ENCODE measurements around the gene WDR4. TPM values are rescaled to one million over a fixed set of nuclear protein-coding genes. Genes with fewer than 3 reads are reported as not detected.
"Not testable (repeated sequence)": the region's sequence is repeated elsewhere in the genome, so short reads cannot be mapped to it uniquely, and the experiment has no call there.

WDR4 gene
- total RNA-seq, 1 donor from 2014 or later: 65.6 TPM

- DNase-seq (ENCODE audit: low spot score): no peak
- Mint-ChIP-seq H3K4me3 (ENCODE audit: low read depth) (no peak overlapping the region), H3K9me3 (no peaks in the 10 kb centered on the region), H3K36me3 (ENCODE audit: low read depth) (peaks cover 71% of the 10 kb centered on the region), H3K4me1 (ENCODE audit: low read depth) (no peaks in the 10 kb centered on the region), H3K27me3 (ENCODE audit: low read depth) (no peaks in the 10 kb centered on the region), H3K27ac (no peak overlapping the region)
- intact Hi-C loops (cut with micrococcal nuclease): no loop called here
Measured at GRCh38 chr21:42847726-42848125, 31.6 kb downstream of the WDR4 start.

DNA sequence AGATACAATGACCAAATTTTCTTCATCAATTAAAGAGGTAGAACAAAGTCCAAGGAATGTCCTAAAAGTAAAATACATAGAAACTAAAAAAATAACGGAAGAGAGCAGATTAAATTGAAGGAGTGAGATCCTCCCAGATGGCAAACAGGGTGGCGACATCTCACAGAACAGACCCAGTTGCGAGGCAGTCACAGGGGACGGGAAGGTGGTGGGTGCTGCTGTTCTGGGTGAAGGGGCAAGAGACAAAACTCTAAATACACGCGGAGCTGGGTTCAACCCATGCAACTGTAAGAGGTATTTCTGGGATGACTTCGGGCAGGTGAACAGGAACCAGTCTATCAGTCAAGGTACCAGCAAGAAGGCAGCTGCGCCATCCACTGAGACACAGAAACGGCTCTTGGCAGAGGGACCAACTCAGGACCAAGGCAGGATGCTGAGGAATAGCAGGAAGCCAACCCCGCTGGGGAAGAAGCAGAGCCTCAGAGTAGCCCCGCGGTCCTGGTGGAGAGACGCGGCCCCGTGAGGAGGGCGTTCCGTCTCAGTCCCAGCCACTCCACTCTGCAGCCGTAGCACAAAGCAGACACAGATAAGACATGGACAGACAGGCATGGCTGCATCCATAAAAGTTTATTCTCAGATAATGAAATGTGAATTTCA is 32.2 kb downstream of the WDR4 start:
- H3K27me3 Mint-ChIP-seq (ENCODE audit: low read depth): no peaks in the 10 kb centered on the region
- no peak for DNase-seq (ENCODE audit: low spot score)
- H3K36me3 Mint-ChIP-seq (ENCODE audit: low read depth): peaks cover 72% of the 10 kb centered on the region
- no peaks in the 10 kb centered on the region for H3K4me1 Mint-ChIP-seq (ENCODE audit: low read depth)
- H3K9me3 Mint-ChIP-seq: no peaks in the 10 kb centered on the region
- no peak overlapping the region for H3K4me3 Mint-ChIP-seq (ENCODE audit: low read depth)
- intact Hi-C loops (cut with micrococcal nuclease): no loop called here
- no peak overlapping the region for H3K27ac Mint-ChIP-seq

DNA sequence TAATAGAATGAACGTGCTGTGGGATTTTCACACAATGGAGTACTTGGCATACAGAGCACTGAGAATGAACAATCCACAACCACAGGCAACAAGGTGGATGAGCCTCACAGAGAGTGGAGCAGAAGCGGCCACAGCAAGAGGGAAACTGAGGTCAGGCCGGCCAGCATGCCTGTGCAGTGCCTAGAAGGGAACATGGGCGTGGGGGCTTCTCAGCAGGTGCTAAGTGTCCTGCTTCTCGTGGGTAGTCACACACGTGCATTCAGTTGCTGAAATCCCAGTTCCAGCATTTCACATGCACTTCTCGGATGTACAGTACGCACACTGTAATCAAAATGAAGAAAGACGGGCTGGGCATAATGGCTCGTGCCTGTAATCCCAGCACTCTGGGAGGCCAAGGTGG is 33.1 kb downstream of the WDR4 start:
- H3K27ac Mint-ChIP-seq: no peak overlapping the region
- no peaks in the 10 kb centered on the region for H3K4me1 Mint-ChIP-seq (ENCODE audit: low read depth)
- no peaks in the 10 kb centered on the region for H3K9me3 Mint-ChIP-seq
- peaks cover 68% of the 10 kb centered on the region for H3K36me3 Mint-ChIP-seq (ENCODE audit: low read depth)
- intact Hi-C loops (cut with micrococcal nuclease): no loop called here
- no peak for DNase-seq (ENCODE audit: low spot score)
- H3K27me3 Mint-ChIP-seq (ENCODE audit: low read depth): no peaks in the 10 kb centered on the region
- H3K4me3 Mint-ChIP-seq (ENCODE audit: low read depth): no peak overlapping the region

- no peak for DNase-seq (ENCODE audit: low spot score)
- intact Hi-C loops (cut with micrococcal nuclease): no loop called here
- Mint-ChIP-seq H3K4me1 (ENCODE audit: low read depth) (no peaks in the 10 kb centered on the region), H3K27ac (no peak overlapping the region), H3K9me3 (no peaks in the 10 kb centered on the region), H3K4me3 (ENCODE audit: low read depth) (no peak overlapping the region), H3K36me3 (ENCODE audit: low read depth) (peaks cover 60% of the 10 kb centered on the region), H3K27me3 (ENCODE audit: low read depth) (no peaks in the 10 kb centered on the region)
Measured at GRCh38 chr21:42845296-42845965, 33.9 kb downstream of the WDR4 start.

DNA sequence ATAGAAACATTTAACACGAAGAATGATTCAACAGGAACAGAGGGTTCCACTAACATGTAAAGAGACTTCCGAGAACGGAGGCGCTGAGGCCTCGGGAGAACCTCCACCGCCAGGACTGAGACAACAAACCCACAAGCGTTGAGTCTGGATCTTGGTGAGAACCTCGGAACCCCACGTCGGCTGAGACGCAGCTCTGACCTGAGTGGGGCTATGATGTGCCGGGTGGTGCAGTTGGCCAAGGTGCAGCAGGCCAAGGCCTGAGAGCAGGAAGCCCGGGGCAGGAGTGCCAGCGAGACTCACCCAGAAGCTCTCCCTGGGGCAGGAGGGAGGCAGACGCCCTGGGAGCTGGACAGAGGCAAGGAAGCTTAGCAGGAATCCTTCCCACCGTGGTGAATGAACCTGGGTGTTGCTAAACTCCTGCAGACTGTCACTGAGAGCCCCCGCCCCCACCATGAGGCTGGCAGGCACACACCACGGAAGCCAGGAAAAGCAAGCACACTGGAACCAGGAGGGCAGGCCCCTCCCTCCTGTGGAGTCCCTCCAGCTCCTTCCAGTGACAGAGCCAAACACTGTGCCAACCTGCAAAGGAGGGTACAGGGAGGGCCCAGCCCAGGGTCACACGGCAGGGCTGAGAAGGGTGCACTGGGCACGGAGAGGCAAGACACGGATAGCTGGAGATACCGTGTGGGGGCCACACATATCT is 34.8 kb downstream of the WDR4 start:
- no peak overlapping the region for H3K27ac Mint-ChIP-seq
- H3K27me3 Mint-ChIP-seq (ENCODE audit: low read depth): no peaks in the 10 kb centered on the region
- intact Hi-C loops (cut with micrococcal nuclease): no loop called here
- H3K4me1 Mint-ChIP-seq (ENCODE audit: low read depth): no peaks in the 10 kb centered on the region
- no peak for DNase-seq (ENCODE audit: low spot score)
- no peak overlapping the region for H3K4me3 Mint-ChIP-seq (ENCODE audit: low read depth)
- no peaks in the 10 kb centered on the region for H3K9me3 Mint-ChIP-seq
- peaks cover 52% of the 10 kb centered on the region for H3K36me3 Mint-ChIP-seq (ENCODE audit: low read depth)

DNA sequence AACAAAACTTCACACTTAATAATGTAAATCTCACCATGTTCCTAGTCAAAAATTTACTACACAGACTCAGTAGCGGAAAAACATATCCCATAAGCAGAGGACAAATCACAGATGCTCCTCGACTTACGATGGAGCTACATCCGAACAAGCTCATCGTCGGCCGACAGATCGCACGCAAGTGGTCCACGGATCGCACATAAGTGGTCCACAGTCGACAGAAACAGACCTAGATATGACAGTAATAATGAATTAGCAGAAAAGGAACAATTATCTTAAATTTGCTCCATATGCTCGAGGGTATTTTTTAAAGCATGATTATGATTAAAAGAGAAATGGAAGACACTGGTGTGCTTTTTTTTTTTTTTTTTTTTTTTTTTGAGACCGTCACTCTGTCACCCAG is 36.3 kb downstream of the WDR4 start:
- H3K4me3 Mint-ChIP-seq (ENCODE audit: low read depth): no peak overlapping the region
- DNase-seq (ENCODE audit: low spot score): no peak
- intact Hi-C loops (cut with micrococcal nuclease): no loop called here
- H3K27ac Mint-ChIP-seq: no peak overlapping the region
- no peaks in the 10 kb centered on the region for H3K9me3 Mint-ChIP-seq
- no peaks in the 10 kb centered on the region for H3K4me1 Mint-ChIP-seq (ENCODE audit: low read depth)
- H3K36me3 Mint-ChIP-seq (ENCODE audit: low read depth): peaks cover 44% of the 10 kb centered on the region
- H3K27me3 Mint-ChIP-seq (ENCODE audit: low read depth): no peaks in the 10 kb centered on the region

GRCh38 chr21:42841916-42842655 is 37.3 kb downstream of the WDR4 start:
- intact Hi-C loops (cut with micrococcal nuclease); H3K27me3 Mint-ChIP-seq (ENCODE audit: low read depth); DNase-seq (ENCODE audit: low spot score); H3K27ac Mint-ChIP-seq; H3K4me3 Mint-ChIP-seq (ENCODE audit: low read depth); H3K4me1 Mint-ChIP-seq (ENCODE audit: low read depth); H3K9me3 Mint-ChIP-seq: not testable (repeated sequence)
- H3K36me3 Mint-ChIP-seq (ENCODE audit: low read depth): peaks cover 38% of the 10 kb centered on the region

DNA sequence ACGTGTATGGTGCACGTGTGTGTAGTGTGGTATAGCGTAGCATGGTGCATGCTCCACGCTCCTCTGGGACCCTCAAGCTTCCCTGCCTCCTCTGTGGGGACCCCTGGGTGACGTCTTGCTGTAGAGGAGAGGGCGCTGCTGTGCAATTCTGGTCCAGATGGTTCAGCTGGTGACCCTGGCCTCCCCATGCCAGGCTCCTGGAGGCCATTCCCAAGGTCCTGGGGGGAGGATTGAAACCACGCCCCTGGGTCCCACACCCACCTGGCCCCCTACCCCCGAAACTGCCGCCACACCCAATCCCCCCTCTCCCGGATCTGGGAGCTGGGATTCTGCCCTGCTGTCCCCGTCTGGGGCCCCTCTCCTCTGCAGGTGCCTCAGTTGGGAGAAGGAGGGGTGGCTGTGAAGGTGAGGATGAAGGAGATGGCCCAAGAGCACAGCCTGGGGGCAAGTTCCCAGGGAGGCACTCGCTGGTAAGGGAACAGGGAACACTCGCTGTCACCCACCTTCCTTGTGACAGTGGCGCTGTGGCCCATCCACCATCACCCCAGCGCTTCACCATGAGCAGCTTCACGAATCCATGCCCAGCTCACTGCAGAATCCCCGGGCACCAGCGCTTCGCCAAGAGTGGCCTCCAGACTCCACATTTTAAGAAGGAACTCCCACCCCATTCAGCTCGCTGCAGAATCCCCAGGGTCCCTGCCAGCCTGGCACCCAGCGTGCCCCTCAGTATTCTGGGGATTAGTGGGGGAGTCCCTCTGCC is 38.0 kb downstream of the WDR4 start:
- Mint-ChIP-seq H3K9me3 (no peaks in the 10 kb centered on the region), H3K27ac (no peak overlapping the region), H3K36me3 (ENCODE audit: low read depth) (peaks cover 36% of the 10 kb centered on the region), H3K4me1 (ENCODE audit: low read depth) (no peaks in the 10 kb centered on the region), H3K27me3 (ENCODE audit: low read depth) (no peaks in the 10 kb centered on the region), H3K4me3 (ENCODE audit: low read depth) (no peak overlapping the region)
- intact Hi-C loops (cut with micrococcal nuclease): no loop called here
- DNase-seq (ENCODE audit: low spot score): no peak

DNA sequence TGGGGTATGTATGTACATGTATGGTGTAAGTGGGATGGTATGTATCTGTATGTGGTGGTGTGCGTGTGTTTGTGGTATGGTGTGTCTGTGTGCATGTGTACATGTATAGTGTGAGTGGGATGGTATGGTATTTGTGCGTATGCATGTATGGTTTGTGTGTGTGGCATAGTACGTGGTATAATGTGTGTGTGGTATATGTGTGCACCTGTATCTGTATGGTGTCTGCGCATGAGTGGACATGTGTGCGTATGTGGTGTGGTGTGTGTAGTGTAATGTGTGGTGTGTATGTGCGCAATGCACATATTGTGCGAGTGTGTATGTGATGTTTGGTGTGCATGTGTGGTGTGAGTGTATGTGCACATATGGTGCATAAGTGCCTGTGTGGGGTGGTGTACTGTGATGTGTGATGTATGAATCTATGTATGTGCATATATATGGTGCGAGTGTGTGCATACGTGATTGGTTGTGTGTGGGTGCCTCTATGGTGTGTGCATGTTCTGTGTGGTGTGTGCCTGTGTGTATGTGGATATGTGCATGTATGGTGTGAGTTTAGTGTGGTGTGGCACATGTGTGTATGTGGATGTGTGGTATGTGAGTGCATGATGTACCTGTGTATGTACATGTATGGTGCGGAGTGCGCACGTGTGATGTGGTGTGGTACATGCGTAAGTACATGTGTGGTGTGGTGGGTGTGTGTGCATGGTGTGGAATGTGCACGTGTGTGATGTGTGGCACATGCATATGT is 38.8 kb downstream of the WDR4 start:
- Mint-ChIP-seq H3K27ac (no peak overlapping the region), H3K36me3 (ENCODE audit: low read depth) (peaks cover 34% of the 10 kb centered on the region), H3K4me3 (ENCODE audit: low read depth) (no peak overlapping the region), H3K27me3 (ENCODE audit: low read depth) (no peaks in the 10 kb centered on the region), H3K9me3 (no peaks in the 10 kb centered on the region), H3K4me1 (ENCODE audit: low read depth) (no peaks in the 10 kb centered on the region)
- no peak for DNase-seq (ENCODE audit: low spot score)
- intact Hi-C loops (cut with micrococcal nuclease): no loop called here

DNA sequence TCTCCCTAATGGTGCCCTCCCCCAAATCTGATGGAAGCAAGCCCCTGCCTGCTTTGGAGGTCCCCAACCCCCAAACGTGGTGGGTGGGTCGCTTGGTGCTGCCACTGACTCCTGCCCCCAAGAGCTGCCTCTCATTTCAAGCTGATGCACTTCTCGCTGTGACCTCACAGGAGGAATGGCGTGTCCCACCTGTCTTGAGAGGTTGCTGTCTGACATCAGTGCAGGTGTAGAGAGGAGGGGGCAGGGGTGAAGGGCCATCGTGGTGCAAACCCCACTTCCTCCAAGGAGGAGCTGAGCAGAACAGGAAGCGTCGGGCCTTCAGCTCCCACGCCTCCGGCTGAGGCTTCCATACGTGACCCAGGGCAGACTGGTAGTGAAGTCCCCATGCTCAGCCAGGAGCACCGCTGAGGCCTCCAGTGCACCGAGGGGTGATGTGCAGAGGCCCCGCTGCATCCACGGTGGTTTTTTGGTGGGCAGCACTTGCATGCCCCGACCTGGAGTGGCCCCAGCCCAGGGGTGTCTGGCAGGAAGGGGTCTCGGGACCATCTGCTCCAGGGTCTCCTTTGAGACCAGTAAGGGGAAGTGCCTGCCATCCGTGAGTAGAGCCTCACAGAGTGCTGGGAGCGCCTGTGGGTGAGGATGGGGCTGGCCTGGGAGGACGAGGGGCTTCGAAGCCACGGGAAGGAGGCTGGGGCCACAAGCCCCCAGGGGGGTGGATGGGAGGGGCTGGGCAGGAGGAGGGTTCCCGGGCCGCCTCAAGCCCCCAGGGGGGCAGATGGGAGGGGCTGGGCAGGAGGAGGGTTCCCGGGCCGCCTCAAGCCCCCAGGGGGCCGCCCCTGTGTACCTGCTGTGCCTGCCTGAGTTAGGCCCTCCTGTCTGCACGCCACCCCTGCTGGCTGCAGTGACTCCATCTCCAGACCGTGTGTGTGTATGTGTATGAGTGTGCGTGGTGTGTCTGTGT is 39.8 kb downstream of the WDR4 start:
- Mint-ChIP-seq H3K27me3 (ENCODE audit: low read depth) (no peaks in the 10 kb centered on the region), H3K4me3 (ENCODE audit: low read depth) (no peak overlapping the region), H3K4me1 (ENCODE audit: low read depth) (no peaks in the 10 kb centered on the region), H3K36me3 (ENCODE audit: low read depth) (peaks cover 26% of the 10 kb centered on the region), H3K9me3 (no peaks in the 10 kb centered on the region), H3K27ac (no peak overlapping the region)
- no peak for DNase-seq (ENCODE audit: low spot score)
- intact Hi-C loops (cut with micrococcal nuclease): no loop called here

GRCh38 chr21:42838212-42838690 is 41.1 kb downstream of the WDR4 start:
- H3K27me3 Mint-ChIP-seq (ENCODE audit: low read depth); H3K4me1 Mint-ChIP-seq (ENCODE audit: low read depth); H3K4me3 Mint-ChIP-seq (ENCODE audit: low read depth); intact Hi-C loops (cut with micrococcal nuclease); H3K9me3 Mint-ChIP-seq; DNase-seq (ENCODE audit: low spot score); H3K27ac Mint-ChIP-seq: not testable (repeated sequence)
- peaks cover 19% of the 10 kb centered on the region for H3K36me3 Mint-ChIP-seq (ENCODE audit: low read depth)

Data from activated T-helper 2 cell treated with anti-CD3 and anti-CD28 coated beads, Interferon-gamma antibody, Interleukin-2, Interleukin-4, amounts not matched to agents 10 μg/mL and 5 μg/mL and 100 μg/mL, durations not matched to agents 14 hours and 24 hours and 36 hours (primary cell).